IMR-90 (cell line): ENCODE results near the gene KL. TPM values are rescaled to one million over a fixed set of nuclear protein-coding genes. Genes with fewer than 3 reads are reported as not detected.

Experiments
- ATAC-seq: fragments of 200-7000 bp; cut with Tn5 transposase; 2 replicates; pipeline ENCODE4 v1.9.1; 2020; ENCODE audit warnings: low read depth, mild to moderate bottlenecking, moderate library complexity
- BruUV-seq: library from RNA; stranded (reverse); fragments of 400-500 nt; replicated peaks from 2 replicates; lab custom pipeline; 2021; lab: Mats Ljungman, UMichigan
- CTCF ChIA-PET: fragments of 300-600 bp; formaldehyde crosslinking; extraction: SDS; loops from one replicate; lab custom pipeline; 2021; ENCODE audit warnings: antibody characterized with exemption; lab: Yijun Ruan, JAX
- POLR2A ChIA-PET: fragments of 300-600 bp; sonication (Branson Sonifier 250); formaldehyde crosslinking; loops from one replicate; lab custom pipeline; 2022; ENCODE audit warnings: antibody characterized with exemption; ENCODE audit not compliant: unreplicated experiment; lab: Charles Lee
- DNase-seq: peaks from one replicate; pipeline ENCODE4 v3.0.0; 2013
- H2AFZ ChIP-seq: replicated peaks from 2 replicates; pipeline ENCODE3; 2013; ENCODE audit warnings: low read length, mild to moderate bottlenecking; ENCODE audit not compliant: poor library complexity
- H2AK5ac ChIP-seq: 2 replicates; pipeline ENCODE4 v1.6.1; 2013; ENCODE audit warnings: low read depth, low read length, inconsistent platforms
- H2AK9ac ChIP-seq: replicated peaks from 2 replicates; pipeline ENCODE3; 2013; ENCODE audit warnings: mild to moderate bottlenecking, low read depth, low read length, moderate library complexity; ENCODE audit not compliant: poor library complexity
- H2BK120ac ChIP-seq: 2 replicates; pipeline ENCODE4 v1.6.1; 2013; ENCODE audit warnings: low read depth, low read length, inconsistent platforms
- H2BK15ac ChIP-seq: 3 replicates; pipeline ENCODE4 v1.6.1; 2013; ENCODE audit warnings: low read depth, low read length, inconsistent platforms
- H2BK20ac ChIP-seq: 2 replicates; pipeline ENCODE4 v1.6.1; 2013; ENCODE audit warnings: low read depth, mild to moderate bottlenecking, inconsistent platforms, low read length, moderate library complexity
- H2BK5ac ChIP-seq: 2 replicates; pipeline ENCODE4 v1.6.1; 2013; ENCODE audit warnings: mild to moderate bottlenecking, low read depth, low read length, inconsistent platforms; ENCODE audit not compliant: poor library complexity, severe bottlenecking
- H3K14ac ChIP-seq: replicated peaks from 2 replicates; pipeline ENCODE4 v1.6.1; 2013; ENCODE audit warnings: low read depth, low read length, inconsistent platforms
- H3K18ac ChIP-seq: 2 replicates; pipeline ENCODE4 v1.6.1; 2013; ENCODE audit warnings: low read depth, low read length, control low read depth
- H3K23ac ChIP-seq: 2 replicates; pipeline ENCODE4 v1.6.1; 2013; ENCODE audit warnings: low read depth, low read length, inconsistent platforms
- H3K27ac ChIP-seq: 2 replicates; pipeline ENCODE4 v1.5.1; 2013; ENCODE audit warnings: mild to moderate bottlenecking, control low read depth, low read length; ENCODE audit not compliant: insufficient read depth
- H3K27me3 ChIP-seq: 2 replicates; pipeline ENCODE4 v1.6.1; 2013; ENCODE audit warnings: low read length; ENCODE audit not compliant: control insufficient read depth, insufficient read depth
- H3K36me3 ChIP-seq: 2 replicates; pipeline ENCODE4 v1.6.1; 2013; ENCODE audit warnings: low read length, mixed read lengths; ENCODE audit not compliant: control insufficient read depth, insufficient read depth
- H3K4ac ChIP-seq: 2 replicates; pipeline ENCODE4 v1.6.1; 2013; ENCODE audit warnings: low read depth, low read length, inconsistent platforms
- H3K4me1 ChIP-seq: 2 replicates; pipeline ENCODE4 v1.6.1; 2013; ENCODE audit warnings: low read length, mixed read lengths; ENCODE audit not compliant: control insufficient read depth, insufficient read depth
- H3K4me2 ChIP-seq: 2 replicates; pipeline ENCODE4 v1.6.1; 2013; ENCODE audit warnings: low read depth, mild to moderate bottlenecking, control low read depth, low read length, moderate library complexity
- H3K4me3 ChIP-seq: 2 replicates; pipeline ENCODE4 v1.5.1; 2013; ENCODE audit warnings: low read depth, mild to moderate bottlenecking, control low read depth, low read length, moderate library complexity; ENCODE audit not compliant: insufficient read depth
- H3K56ac ChIP-seq: 2 replicates; pipeline ENCODE4 v1.6.1; 2013; ENCODE audit warnings: low read length, inconsistent platforms; ENCODE audit not compliant: insufficient read depth; ENCODE audit errors: extremely low read depth
- H3K79me1 ChIP-seq, 2 experiments: 2 replicates each; pipeline ENCODE4 v1.6.1; 2013; ENCODE audit warnings: low read length in 2 of 2, inconsistent platforms in 1 of 2, low read depth in 1 of 2
- H3K9ac ChIP-seq: 2 replicates; pipeline ENCODE4 v1.6.1; 2013; ENCODE audit warnings: low read depth, low read length, control low read depth
- H3K9me1 ChIP-seq: 2 replicates; pipeline ENCODE4 v1.6.1; 2013; ENCODE audit warnings: low read length, inconsistent platforms; ENCODE audit not compliant: insufficient read depth
- H3K9me3 ChIP-seq: 2 replicates; pipeline ENCODE4 v1.6.1; 2013; ENCODE audit warnings: low read length; ENCODE audit not compliant: control insufficient read depth, insufficient read depth
- H4K20me1 ChIP-seq: 2 replicates; pipeline ENCODE4 v1.6.1; 2013; ENCODE audit warnings: low read length, inconsistent platforms; ENCODE audit not compliant: insufficient read depth
- H4K5ac ChIP-seq: 2 replicates; pipeline ENCODE4 v1.6.1; 2013; ENCODE audit warnings: mild to moderate bottlenecking, low read depth, low read length, control low read depth
- H4K8ac ChIP-seq, 2 experiments: 2 replicates each; pipeline ENCODE4 v1.6.1; 2013; ENCODE audit warnings: low read depth in 2 of 2, low read length in 2 of 2, control low read depth in 1 of 2, inconsistent platforms in 1 of 2
- H4K91ac ChIP-seq: 2 replicates; pipeline ENCODE4 v1.6.1; 2013; ENCODE audit warnings: low read depth, low read length, inconsistent platforms; ENCODE audit not compliant: insufficient read depth
- BHLHE40 ChIP-seq: fragments of 150-350 bp; IDR thresholded peaks from 2 replicates; pipeline ENCODE4 v1.6.1; 2016; ENCODE audit warnings: mild to moderate bottlenecking, low read depth, low read length
- ELK1 ChIP-seq: fragments of 150-350 bp; IDR thresholded peaks from 2 replicates; pipeline ENCODE4 v1.6.1; 2016; ENCODE audit warnings: low read depth, mild to moderate bottlenecking, low read length, moderate library complexity, borderline replicate concordance
- NFE2L2 ChIP-seq: fragments of 150-350 bp; IDR thresholded peaks from 2 replicates; pipeline ENCODE4 v1.6.1; 2016; ENCODE audit warnings: low read depth, mild to moderate bottlenecking, low read length
- POLR2A ChIP-seq: IDR thresholded peaks from 2 replicates; pipeline ENCODE4 v1.6.1; 2012; ENCODE audit warnings: mild to moderate bottlenecking, low read depth, low read length
- SMC3 ChIP-seq: fragments of 150-350 bp; IDR thresholded peaks from 2 replicates; pipeline ENCODE4 v1.6.1; 2016; ENCODE audit warnings: low read depth, mild to moderate bottlenecking, antibody characterized with exemption, low read length, moderate library complexity
- USF2 ChIP-seq: fragments of 150-350 bp; IDR thresholded peaks from 2 replicates; pipeline ENCODE4 v1.6.1; 2017; ENCODE audit warnings: mild to moderate bottlenecking, antibody characterized with exemption, low read length, low read depth
- WGBS, 2 experiments: methylation state at CpG; one replicate each; pipeline versions ENCODE4 v1.1.5 to v1.1.7; 2013; ENCODE audit warnings: missing lambda C conversion rate in 2 of 2; ENCODE audit not compliant: insufficient read length in 1 of 2; ENCODE audit errors: extremely low coverage in 2 of 2; 5-methylcytosine and 5-hydroxymethylcytosine counted together
- dilution Hi-C: fragments of 300-500 bp; cut with HindIII; formaldehyde crosslinking; loops from one replicate; pipeline ENCODE4 v1.14.3; 2018; ENCODE audit warnings: low sequenced_read_pairs; ENCODE audit not compliant: unreplicated experiment
- in situ Hi-C: fragments of 300-500 bp; cut with MboI; formaldehyde crosslinking; loops from 3 replicates; pipeline ENCODE4 v1.14.3; 2019; ENCODE audit warnings: low sequenced_read_pairs, inconsistent platforms, mixed read lengths
- intact Hi-C: fragments of 100-400 bp; cut with micrococcal nuclease; formaldehyde crosslinking; loops from 2 replicates; pipeline ENCODE4 v1.10.0; 2022
- polyA plus RNA-seq, 3 experiments: library from polyadenylated mRNA; depleted of rRNA; stranded (reverse); fragments of >200 nt; gene quantifications; 2 replicates each; pipeline ENCODE4 v1.2.3, GENCODE V29; 2012; ENCODE audit warnings: low replicate concordance in 1 of 3
- total RNA-seq: library from RNA; depleted of rRNA; stranded (reverse); fragments of >200 nt; gene quantifications from 2 replicates; pipeline ENCODE4 v1.2.3, GENCODE V29; 2012

Gene KL
- total and polyA plus RNA-seq, 2 of the 4 experiments (the other 2 are of a cell fraction) = not detected

GRCh38 chr13:33028620-33029019 is 12.4 kb downstream of the KL start:
- Histone ChIP-seq H4K20me1 (no peaks in the 10 kb centered on the region), H2AK9ac (no peak overlapping the region), H2AK5ac (no peak overlapping the region), H2BK120ac (no peak overlapping the region), H3K36me3 (no peaks in the 10 kb centered on the region), H3K27ac (no peak overlapping the region), H2BK20ac (no peak overlapping the region), H3K23ac (no peak overlapping the region), H3K27me3 (peaks cover 34% of the 10 kb centered on the region), H3K79me1 (no peaks in the 10 kb centered on the region), H3K18ac (no peak overlapping the region), H4K8ac (no peak overlapping the region), H3K4me3 (no peak overlapping the region), H3K56ac (no peak overlapping the region), H3K4ac (no peak overlapping the region), H3K9ac (no peak overlapping the region), H4K91ac (no peak overlapping the region), H3K14ac (no peak overlapping the region), H3K4me1 (no peaks in the 10 kb centered on the region), H3K9me1 (no peaks in the 10 kb centered on the region), H3K4me2 (no peak overlapping the region), H2AFZ (no peak overlapping the region), H3K9me3 (no peaks in the 10 kb centered on the region), H4K5ac (no peak overlapping the region), H2BK5ac (no peak overlapping the region), H2BK15ac (no peak overlapping the region)
- in situ Hi-C loops (no loop called here), intact Hi-C loops (no loop called here), dilution Hi-C loops (no loop called here)
- CTCF ChIA-PET = no interaction called here
- TF ChIP-seq NFE2L2 (no peak), SMC3 (no peak), USF2 (no peak), BHLHE40 (no peak), POLR2A (no peak), ELK1 (no peak)
- WGBS, 2 experiments = no CpG with 5 or more reads among the region's 2 CpGs
- POLR2A ChIA-PET = no interaction called here
- DNase-seq = no peak
- ATAC-seq = no peak
- no TSS peak for BruUV-seq
